ENCODE results near the gene RNF144B.

DNA sequence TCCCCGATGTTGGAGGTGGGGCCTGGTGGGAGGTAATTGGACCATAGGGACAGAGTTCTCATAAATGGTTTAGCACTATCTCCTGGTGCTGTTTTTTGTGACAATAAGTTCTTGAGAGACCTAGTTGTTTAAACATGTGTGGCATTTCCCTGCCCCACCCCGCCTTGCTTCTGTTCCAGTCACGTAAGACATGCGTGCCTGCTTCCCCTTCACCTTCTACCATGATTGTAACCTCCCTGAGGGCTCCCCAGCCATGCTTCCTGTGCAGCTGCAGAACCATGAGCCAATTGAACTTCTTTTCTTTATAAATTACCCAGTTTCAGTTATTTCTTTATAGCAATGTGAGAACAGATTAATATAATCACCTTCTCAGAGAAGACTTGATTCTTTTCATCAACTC lies 2.5 kb upstream of the RNF144B start:
- TF ChIP-seq CTCF (IDR thresholded peaks at IDR 0.05) (no peak), POLR2A (IDR thresholded peaks at IDR 0.05) (no peak), POLR2AphosphoS5 (IDR thresholded peaks at IDR 0.05) (no peak)

Data from gastroesophageal sphincter (tissue), 3 donors.